ENCODE data around the gene ARNT2. TPM values are rescaled to one million over a fixed set of nuclear protein-coding genes. Genes with fewer than 3 reads are reported as not detected.

ARNT2 gene
- total RNA-seq, 1 experiment from 2014 or later: 7.0 TPM

GRCh38 chr15:80473286-80474223, 69.4 kb downstream of the ARNT2 start (continued):
- TF ChIP-seq CTCF (IDR thresholded peaks at IDR 0.05): no peak
- no peak for TF ChIP-seq ZNF423 (CRISPR knock-in tag; IDR thresholded peaks at IDR 0.05)
- no peak for TF ChIP-seq ZSCAN18 (CRISPR knock-in tag; IDR thresholded peaks at IDR 0.05)
- no peak for TF ChIP-seq ATF6 (CRISPR knock-in tag; IDR thresholded peaks at IDR 0.05)
- TF ChIP-seq ZBTB21 (CRISPR knock-in tag; IDR thresholded peaks at IDR 0.05; ENCODE audit: borderline replicate concordance): no peak
- no peak for TF ChIP-seq JAZF1 (CRISPR knock-in tag; IDR thresholded peaks at IDR 0.05)
- TF ChIP-seq NR1H2 (CRISPR knock-in tag; IDR thresholded peaks at IDR 0.05): no peak

- peaks cover 29% of the 10 kb centered on the region for H3K36me3 Mint-ChIP-seq
- no peak overlapping the region for H3K27ac Mint-ChIP-seq
- CTCF ChIA-PET: interaction anchor here (0.9 to 2.9 kb wide), 7 partner anchors 17 to 305 kb away, joined by 3 to 11 read pairs (median 3); partner anchors contain the start of gene CEMIP
- TF ChIP-seq FOXK1 (CRISPR knock-in tag; IDR thresholded peaks at IDR 0.05): no peak
- no peak for TF ChIP-seq MLX (CRISPR knock-in tag; IDR thresholded peaks at IDR 0.05)
- no peak for TF ChIP-seq CREM (CRISPR knock-in tag; IDR thresholded peaks at IDR 0.05)
- no peak for TF ChIP-seq SMAD4 (CRISPR knock-in tag; IDR thresholded peaks at IDR 0.05)
- no peak for TF ChIP-seq ZNF532 (CRISPR knock-in tag; IDR thresholded peaks at IDR 0.05; ENCODE audit: borderline replicate concordance)
- no peak for TF ChIP-seq GRHL2 (CRISPR knock-in tag; IDR thresholded peaks at IDR 0.05; ENCODE audit: insufficient replicate concordance, severe bottlenecking)
- TF ChIP-seq SMAD3 (CRISPR knock-in tag; IDR thresholded peaks at IDR 0.05; ENCODE audit: borderline replicate concordance): no peak
- no peak for TF ChIP-seq OVOL2 (CRISPR knock-in tag; IDR thresholded peaks at IDR 0.05; ENCODE audit: borderline replicate concordance)
- no peak for TF ChIP-seq CDX4 (CRISPR knock-in tag; IDR thresholded peaks at IDR 0.05; ENCODE audit: borderline replicate concordance)
- TF ChIP-seq NR1H2 (CRISPR knock-in tag; IDR thresholded peaks at IDR 0.05): no peak
- no peak for TF ChIP-seq ZNF121 (CRISPR knock-in tag; IDR thresholded peaks at IDR 0.05)
- TF ChIP-seq ATF6 (CRISPR knock-in tag; IDR thresholded peaks at IDR 0.05): no peak
- no peak for TF ChIP-seq PRRX2 (CRISPR knock-in tag; IDR thresholded peaks at IDR 0.05)
Measured at GRCh38 chr15:80474224-80475215, 70.3 kb downstream of the ARNT2 start.

More at GRCh38 chr15:80474224-80475215, 70.3 kb downstream of the ARNT2 start:
- Mint-ChIP-seq H3K27me3 (ENCODE audit: low read depth) (no peaks in the 10 kb centered on the region), H3K9me3 (peaks cover 21% of the 10 kb centered on the region), H3K4me1 (peaks cover 42% of the 10 kb centered on the region), H3K4me3 (no peak overlapping the region)
- POLR2A ChIA-PET: no interaction called here
- DNase-seq (ENCODE audit: low spot score): no peak
- no peak for ATAC-seq
